Testis (tissue), 3 donors: ENCODE measurements around the gene MYL6. TPM values are rescaled to one million over a fixed set of nuclear protein-coding genes. Genes with fewer than 3 reads are reported as not detected.

ENCODE experiments used
- DNase-seq: peaks from one replicate; pipeline ENCODE4 v3.0.0-alpha.2; 2019
- H3K27ac ChIP-seq, 2 donors: fragments of 200-600 bp; sonication (generic); one replicate each; pipeline ENCODE4 v1.5.1; 2019
- H3K27me3 ChIP-seq: fragments of 200-600 bp; sonication (generic); one replicate; pipeline ENCODE4 v1.5.1; 2019
- H3K36me3 ChIP-seq: fragments of 200-600 bp; sonication (generic); one replicate; pipeline ENCODE4 v1.5.1; 2017; ENCODE audit warnings: low read depth; ENCODE audit errors: missing control alignments
- H3K4me1 ChIP-seq: fragments of 200-600 bp; sonication (generic); one replicate; pipeline ENCODE4 v1.5.1; 2019
- H3K4me3 ChIP-seq, 2 donors: fragments of 200-600 bp; sonication (generic); one replicate each; pipeline ENCODE4 v1.5.1; 2017 to 2019
- H3K9me3 ChIP-seq: fragments of 200-600 bp; sonication (generic); one replicate; pipeline ENCODE4 v1.5.1; 2017
- CTCF ChIP-seq, 3 experiments: fragments of 450-650 bp in 2 of 3; fragments of 200-600 bp in 1 of 3; sonication (generic) in 1 of 3; IDR thresholded peaks; one replicate each; pipeline ENCODE4 v1.5.1; 2016 to 2019; ENCODE audit warnings: antibody characterized with exemption in 3 of 3, mild to moderate bottlenecking in 2 of 3, moderate library complexity in 1 of 3
- POLR2A ChIP-seq: fragments of 450-650 bp; IDR thresholded peaks from one replicate; pipeline ENCODE4 v1.6.1; 2017; ENCODE audit warnings: antibody characterized with exemption, mild to moderate bottlenecking, moderate library complexity
- WGBS, 2 donors: methylation state at CpG; one replicate each; pipeline ENCODE4 v1.1.5; 2018; 5-methylcytosine and 5-hydroxymethylcytosine counted together
- intact Hi-C: fragments of 100-400 bp; cut with DNase I; formaldehyde crosslinking; loops from one replicate; pipeline ENCODE4 v1.15.1; 2023; ENCODE audit warnings: low total_unique reads
- polyA plus RNA-seq: library from polyadenylated mRNA; stranded (reverse); fragments of 350-450 nt; fragmentation: Illumina TruSeq; extraction: RNeasy Lipid Tissue Mini Kit (QIAGEN cat#74804); gene quantifications from one replicate; pipeline ENCODE4 v1.2.3, GENCODE V29; 2014; ENCODE audit warnings: low read depth, low replicate concordance; ENCODE audit not compliant: insufficient read depth
- total RNA-seq, 2 donors: library from RNA; depleted of rRNA; stranded (reverse); fragments of >200 nt; gene quantifications; one replicate each; pipeline ENCODE4 v1.2.3, GENCODE V29; 2016

The MYL6 gene
- total and polyA plus RNA-seq, 3 donors from 2014 or later: 939 to 1,373 (median 1,271) TPM

- intact Hi-C loops: loop anchor here (5.0 kb wide), 1 partner anchor 32 kb away; the partner anchor contains the start of gene ESYT1
- H3K27me3 ChIP-seq: no peaks in the 10 kb centered on the region
- peaks cover 33% of the 10 kb centered on the region for H3K4me1 ChIP-seq
- peak overlapping the region; percentile 76 to 85 for H3K4me3 ChIP-seq
- 34 to 41% methylated on average over 8 of the region's 8 CpGs for WGBS, 2 donors
- H3K36me3 ChIP-seq: no peaks in the 10 kb centered on the region
- peak overlapping the region; percentile 98 to 99 for H3K27ac ChIP-seq
- H3K9me3 ChIP-seq: no peaks in the 10 kb centered on the region
- DNase-seq: no peak
- TF ChIP-seq POLR2A: no peak
- TF ChIP-seq CTCF (IDR thresholded peaks at IDR 0.05): no peak
Observed at GRCh38 chr12:56159482-56160192, 1.5 kb downstream of the MYL6 start.

GRCh38 chr12:56160193-56160763 lies 2.1 kb downstream of the MYL6 start:
- Histone ChIP-seq H3K27ac (peak overlapping the region; percentile 98 to 99), H3K4me3 (peak overlapping the region; percentile 76 to 85), H3K9me3 (no peaks in the 10 kb centered on the region), H3K4me1 (peaks cover 33% of the 10 kb centered on the region), H3K36me3 (no peaks in the 10 kb centered on the region), H3K27me3 (no peaks in the 10 kb centered on the region)
- intact Hi-C loops: loop anchor here (5.0 kb wide), 1 partner anchor 33 kb away; the partner anchor contains the start of gene ESYT1
- no peak for TF ChIP-seq POLR2A
- TF ChIP-seq CTCF (IDR thresholded peaks at IDR 0.05): no peak
- DNase-seq: no peak
- 40 to 49% methylated on average over 7 of the region's 7 CpGs for WGBS, 2 donors

- DNase-seq: no peak
- Histone ChIP-seq H3K27ac (peak overlapping the region in 1 of 2 donors; percentile 98), H3K36me3 (no peaks in the 10 kb centered on the region), H3K4me1 (peaks cover 33% of the 10 kb centered on the region), H3K27me3 (no peaks in the 10 kb centered on the region), H3K4me3 (peak overlapping the region in 1 of 2 donors; percentile 85), H3K9me3 (no peaks in the 10 kb centered on the region)
- 63% methylated on average over 11 of the region's 11 CpGs for WGBS, 2 donors
- intact Hi-C loops: loop anchor here (5.0 kb wide), 1 partner anchor 34 kb away; the partner anchor contains the start of gene ESYT1
- TF ChIP-seq CTCF (IDR thresholded peaks at IDR 0.05): no peak
- TF ChIP-seq POLR2A: no peak
Observed at GRCh38 chr12:56160894-56161689, 2.9 kb downstream of the MYL6 start.

- no peak overlapping the region for H3K4me3 ChIP-seq
- 68 to 73% methylated on average over 10 of the region's 10 CpGs for WGBS, 2 donors
- H3K27me3 ChIP-seq: no peaks in the 10 kb centered on the region
- TF ChIP-seq CTCF (IDR thresholded peaks at IDR 0.05) (no peak), POLR2A (no peak)
- no peaks in the 10 kb centered on the region for H3K36me3 ChIP-seq
- H3K27ac ChIP-seq: peak overlapping the region in 1 of 2 donors; percentile 98
- intact Hi-C loops: loop anchor here (5.0 kb wide), 1 partner anchor 35 kb away; the partner anchor contains the start of gene ESYT1
- H3K9me3 ChIP-seq: no peaks in the 10 kb centered on the region
- no peak for DNase-seq
- peaks cover 31% of the 10 kb centered on the region for H3K4me1 ChIP-seq
Observed at GRCh38 chr12:56161690-56162351, 3.7 kb downstream of the MYL6 start.
